ENCODE measurements around the gene RCOR2. TPM values are rescaled to one million over a fixed set of nuclear protein-coding genes. Genes with fewer than 3 reads are reported as not detected.

The RCOR2 gene
- total RNA-seq, 1 donor from 2014 or later = 70.6 TPM

GRCh38 chr11:63923319-63923718, 6.4 kb upstream of the RCOR2 start:
- DNase-seq (ENCODE audit: low spot score) = no peak
- no peak overlapping the region for H3K4me3 Mint-ChIP-seq
- Histone ChIP-seq H3K79me2 (ENCODE audit: low read depth) (no peaks in the 10 kb centered on the region), H3K4me1 (peaks cover 27% of the 10 kb centered on the region), H3F3A (ENCODE audit: low read depth) (peaks cover 32% of the 10 kb centered on the region), H3K27ac (no peak overlapping the region), H3K4me2 (no peak overlapping the region), H4K20me1 (ENCODE audit: low read depth) (no peaks in the 10 kb centered on the region), H2AFZ (replicated peaks) (no peak overlapping the region), H3K9me3 (ENCODE audit: low read depth) (no peaks in the 10 kb centered on the region), H3K4me3 (no peak overlapping the region), H3K36me3 (no peaks in the 10 kb centered on the region), H3K9ac (no peak overlapping the region), H3K27me3 (peaks cover 8% of the 10 kb centered on the region)
- H3K27ac Mint-ChIP-seq = no peak overlapping the region
- no peaks in the 10 kb centered on the region for H3K36me3 Mint-ChIP-seq
- H3K27me3 Mint-ChIP-seq (ENCODE audit: insufficient read depth, low read depth) = peaks cover 6% of the 10 kb centered on the region
- H3K4me1 Mint-ChIP-seq = peaks cover 24% of the 10 kb centered on the region
- TF ChIP-seq CTCF (IDR thresholded peaks at IDR 0.05) = no peak
- TF ChIP-seq EZH2 (IDR thresholded peaks at IDR 0.05) = no peak
- no peak for TF ChIP-seq EZH2phosphoT487 (IDR thresholded peaks at IDR 0.05)
- peaks cover 2% of the 10 kb centered on the region for H3K9me3 Mint-ChIP-seq

GRCh38 chr11:63922673-63923192, 5.8 kb upstream of the RCOR2 start:
- Mint-ChIP-seq H3K9me3 (peaks cover 2% of the 10 kb centered on the region), H3K4me3 (no peak overlapping the region), H3K4me1 (peaks cover 24% of the 10 kb centered on the region), H3K36me3 (no peaks in the 10 kb centered on the region), H3K27ac (no peak overlapping the region), H3K27me3 (ENCODE audit: insufficient read depth, low read depth) (peaks cover 7% of the 10 kb centered on the region)
- H3K9ac ChIP-seq = no peak overlapping the region
- H4K20me1 ChIP-seq (ENCODE audit: low read depth) = no peaks in the 10 kb centered on the region
- H3K4me1 ChIP-seq = peaks cover 31% of the 10 kb centered on the region
- no peak for TF ChIP-seq CTCF (IDR thresholded peaks at IDR 0.05)
- TF ChIP-seq EZH2phosphoT487 (IDR thresholded peaks at IDR 0.05) = no peak
- no peak for TF ChIP-seq EZH2 (IDR thresholded peaks at IDR 0.05)
- H3K9me3 ChIP-seq (ENCODE audit: low read depth) = no peaks in the 10 kb centered on the region
- H3K27me3 ChIP-seq = peaks cover 3% of the 10 kb centered on the region
- no peak overlapping the region for H2AFZ ChIP-seq (replicated peaks)
- H3K4me3 ChIP-seq = no peak overlapping the region
- H3F3A ChIP-seq (ENCODE audit: low read depth) = peaks cover 38% of the 10 kb centered on the region
- DNase-seq (ENCODE audit: low spot score) = no peak
- no peak overlapping the region for H3K27ac ChIP-seq
- no peaks in the 10 kb centered on the region for H3K36me3 ChIP-seq
- H3K79me2 ChIP-seq (ENCODE audit: low read depth) = no peaks in the 10 kb centered on the region
- H3K4me2 ChIP-seq = no peak overlapping the region

- no peaks in the 10 kb centered on the region for H3K36me3 Mint-ChIP-seq
- H3K9me3 Mint-ChIP-seq = peaks cover 2% of the 10 kb centered on the region
- H3K27me3 Mint-ChIP-seq (ENCODE audit: insufficient read depth, low read depth) = peaks cover 4% of the 10 kb centered on the region
- Histone ChIP-seq H3K4me1 (peaks cover 37% of the 10 kb centered on the region), H3K79me2 (ENCODE audit: low read depth) (peaks cover 8% of the 10 kb centered on the region), H3K9me3 (ENCODE audit: low read depth) (no peaks in the 10 kb centered on the region), H4K20me1 (ENCODE audit: low read depth) (peaks cover 7% of the 10 kb centered on the region), H3K36me3 (no peaks in the 10 kb centered on the region), H3K27me3 (peaks cover 3% of the 10 kb centered on the region), H3K4me3 (peak overlapping the region; percentile 95), H3K4me2 (peak overlapping the region; percentile 95), H3K9ac (no peak overlapping the region), H3F3A (ENCODE audit: low read depth) (peaks cover 45% of the 10 kb centered on the region), H2AFZ (replicated peaks) (no peak overlapping the region), H3K27ac (no peak overlapping the region)
- H3K4me1 Mint-ChIP-seq = peaks cover 27% of the 10 kb centered on the region
- TF ChIP-seq CTCF (IDR thresholded peaks at IDR 0.05) = peak; percentile 85
- TF ChIP-seq EZH2phosphoT487 (IDR thresholded peaks at IDR 0.05) = no peak
- peak; percentile 83 for DNase-seq (ENCODE audit: low spot score)
- peak overlapping the region; percentile 70 for H3K4me3 Mint-ChIP-seq
- peak overlapping the region; percentile 57 for H3K27ac Mint-ChIP-seq
These were observed 4.0 kb upstream of the RCOR2 start for GRCh38 chr11:63920939-63921417.

All from neural progenitor cell (in vitro differentiated cells).